HEK293 (cell line): ENCODE data around the gene TRIM75.
"Not testable (repeated sequence)": the region's sequence is repeated elsewhere in the genome, so short reads cannot be mapped to it uniquely, and the experiment has no call there.

Experiments used
- CTCF ChIA-PET: fragments of 350-600 bp; formaldehyde crosslinking; extraction: SDS; loops from one replicate; lab custom pipeline; 2021; ENCODE audit warnings: antibody characterized with exemption; lab: Yijun Ruan, JAX
- POLR2A ChIA-PET: fragments of 300-600 bp; formaldehyde crosslinking; extraction: SDS; loops from one replicate; lab custom pipeline; 2020; ENCODE audit warnings: antibody characterized with exemption, inconsistent platforms; lab: Yijun Ruan, JAX
- H3K27ac ChIP-seq: fragments of 200-500 bp; sonication (Bioruptor generic); 2 replicates; pipeline ENCODE4 v1.5.1; 2014; ENCODE audit warnings: low read depth, low read length, control low read depth, inconsistent platforms; ENCODE audit errors: extremely low read depth
- H3K36me3 ChIP-seq, 2 experiments: fragments of 200-500 bp in 1 of 2; sonication (Bioruptor generic) in 1 of 2; 1 replicate in 1 of 2; 2 replicates in 1 of 2; pipeline ENCODE4 v1.5.1; 2014 to 2017; ENCODE audit warnings: inconsistent platforms in 2 of 2, low read length in 2 of 2; ENCODE audit not compliant: control insufficient read depth in 2 of 2, insufficient read depth in 1 of 2
- H3K4me1 ChIP-seq: fragments of 200-500 bp; sonication (Bioruptor generic); 2 replicates; pipeline ENCODE4 v1.5.1; 2014; ENCODE audit warnings: mild to moderate bottlenecking, low read length, inconsistent platforms; ENCODE audit not compliant: control insufficient read depth, insufficient read depth
- H3K4me3 ChIP-seq: 2 replicates; pipeline ENCODE4 v1.5.1; 2011; ENCODE audit warnings: low read depth, mild to moderate bottlenecking, control low read depth, low read length, moderate library complexity
- H3K9me3 ChIP-seq: fragments of 200-500 bp; sonication (Bioruptor generic); 2 replicates; pipeline ENCODE4 v1.5.1; 2014; ENCODE audit warnings: low read depth, low read length, inconsistent platforms; ENCODE audit not compliant: control insufficient read depth, insufficient read depth
- FEZF1 ChIP-seq: fragments of 450-650 bp; formaldehyde crosslinking; IDR thresholded peaks from 2 replicates; pipeline ENCODE4 v1.5.1; 2016; ENCODE audit warnings: missing biosample characterization, missing genetic modification characterization
- GFI1B ChIP-seq: fragments of 450-650 bp; formaldehyde crosslinking; IDR thresholded peaks from 2 replicates; pipeline ENCODE4 v1.5.1; 2016; ENCODE audit warnings: missing biosample characterization, missing genetic modification characterization
- GLIS2 ChIP-seq: fragments of 450-650 bp; formaldehyde crosslinking; IDR thresholded peaks from 2 replicates; pipeline ENCODE4 v1.5.1; 2016; ENCODE audit warnings: missing biosample characterization, missing genetic modification characterization
- HOXD13 ChIP-seq: sonication (generic); formaldehyde crosslinking; IDR thresholded peaks from 2 replicates; pipeline ENCODE4 v1.8.0; 2022; ENCODE audit warnings: missing genetic modification reagents, borderline replicate concordance
- KLF10 ChIP-seq: fragments of 450-650 bp; IDR thresholded peaks from 2 replicates; pipeline ENCODE4 v1.5.1; 2018; ENCODE audit warnings: missing biosample characterization, mild to moderate bottlenecking, missing genetic modification characterization
- MYNN ChIP-seq: fragments of 450-650 bp; formaldehyde crosslinking; IDR thresholded peaks from 2 replicates; pipeline ENCODE4 v1.5.1; 2016; ENCODE audit warnings: missing biosample characterization, missing genetic modification characterization, borderline replicate concordance
- PRDM4 ChIP-seq: fragments of 450-650 bp; formaldehyde crosslinking; IDR thresholded peaks from 2 replicates; pipeline ENCODE4 v1.5.1; 2017; ENCODE audit warnings: missing biosample characterization, missing genetic modification characterization
- SALL2 ChIP-seq: fragments of 450-650 bp; formaldehyde crosslinking; IDR thresholded peaks from 2 replicates; pipeline ENCODE4 v1.5.0; 2017; ENCODE audit warnings: missing biosample characterization, mild to moderate bottlenecking, missing genetic modification characterization, borderline replicate concordance
- YY2 ChIP-seq: fragments of 450-650 bp; formaldehyde crosslinking; IDR thresholded peaks from 2 replicates; pipeline ENCODE4 v1.5.1; 2016; ENCODE audit warnings: missing biosample characterization, missing genetic modification characterization
- ZBTB48 ChIP-seq: fragments of 450-650 bp; formaldehyde crosslinking; IDR thresholded peaks from 2 replicates; pipeline ENCODE4 v1.5.1; 2016; ENCODE audit warnings: missing biosample characterization, missing genetic modification characterization
- ZNF221 ChIP-seq: fragments of 450-650 bp; formaldehyde crosslinking; IDR thresholded peaks from 2 replicates; pipeline ENCODE4 v1.5.1; 2017; ENCODE audit warnings: missing biosample characterization, missing genetic modification characterization, borderline replicate concordance
- ZNF24 ChIP-seq: fragments of 450-650 bp; formaldehyde crosslinking; IDR thresholded peaks from 2 replicates; pipeline ENCODE4 v1.5.1; 2016; ENCODE audit warnings: missing biosample characterization, missing genetic modification characterization
- ZNF26 ChIP-seq: fragments of 450-650 bp; formaldehyde crosslinking; IDR thresholded peaks from 2 replicates; pipeline ENCODE4 v1.5.1; 2016; ENCODE audit warnings: missing biosample characterization, missing genetic modification characterization
- ZNF266 ChIP-seq: fragments of 450-650 bp; formaldehyde crosslinking; IDR thresholded peaks from 2 replicates; pipeline ENCODE4 v1.5.1; 2016; ENCODE audit warnings: missing biosample characterization, missing genetic modification characterization, low read depth
- ZNF362 ChIP-seq: fragments of 450-650 bp; formaldehyde crosslinking; IDR thresholded peaks from 2 replicates; pipeline ENCODE4 v1.5.1; 2016; ENCODE audit warnings: missing biosample characterization, missing genetic modification characterization
- ZNF366 ChIP-seq: fragments of 450-650 bp; formaldehyde crosslinking; conservative IDR thresholded peaks from 2 replicates; pipeline ENCODE4 v1.5.1; 2016; ENCODE audit warnings: missing biosample characterization, missing genetic modification characterization
- ZNF488 ChIP-seq: fragments of 450-650 bp; formaldehyde crosslinking; IDR thresholded peaks from 2 replicates; pipeline ENCODE4 v1.5.1; 2016; ENCODE audit warnings: missing biosample characterization, missing genetic modification characterization
- ZNF529 ChIP-seq: fragments of 450-650 bp; formaldehyde crosslinking; IDR thresholded peaks from 2 replicates; pipeline ENCODE4 v1.5.1; 2017; ENCODE audit warnings: missing genetic modification characterization, missing biosample characterization; ENCODE audit not compliant: insufficient replicate concordance
- ZNF664 ChIP-seq: fragments of 450-650 bp; formaldehyde crosslinking; IDR thresholded peaks from 2 replicates; pipeline ENCODE4 v1.5.1; 2016; ENCODE audit warnings: missing biosample characterization, missing genetic modification characterization

TRIM75 gene

GRCh38 chr4:165016971-165017370 lies 36.7 kb upstream of the TRIM75 start (continued):
- TF ChIP-seq ZNF488 (tag by site-specific recombination) = no peak

GRCh38 chr4:165019995-165020394 lies 33.7 kb upstream of the TRIM75 start:
- H3K4me3 ChIP-seq, H3K9me3 ChIP-seq, H3K4me1 ChIP-seq, POLR2A ChIA-PET, H3K36me3 ChIP-seq, H3K27ac ChIP-seq, CTCF ChIA-PET: not testable (repeated sequence)

GRCh38 chr4:165025782-165026181 lies 27.9 kb upstream of the TRIM75 start:
- H3K4me1 ChIP-seq, CTCF ChIA-PET, H3K4me3 ChIP-seq, H3K36me3 ChIP-seq, H3K27ac ChIP-seq, H3K9me3 ChIP-seq, POLR2A ChIA-PET: not testable (repeated sequence)

GRCh38 chr4:165027762-165028402 lies 25.8 kb upstream of the TRIM75 start:
- H3K9me3 ChIP-seq = no peaks in the 10 kb centered on the region
- H3K36me3 ChIP-seq = no peaks in the 10 kb centered on the region
- no peaks in the 10 kb centered on the region for H3K4me1 ChIP-seq
- no peak overlapping the region for H3K4me3 ChIP-seq
- H3K27ac ChIP-seq = no peak overlapping the region
- CTCF ChIA-PET = no interaction called here
- TF ChIP-seq GFI1B (tag by site-specific recombination) (no peak), KLF10 (tag by site-specific recombination) (no peak)
- POLR2A ChIA-PET = no interaction called here

- Histone ChIP-seq H3K36me3 (no peaks in the 10 kb centered on the region), H3K27ac (no peak within 1 kb of the TSS), H3K4me1 (no peaks in the 10 kb centered on the region), H3K9me3 (no peaks in the 10 kb centered on the region), H3K4me3 (no peak within 1 kb of the TSS)
- ChIA-PET CTCF (no interaction called here), POLR2A (no interaction called here)
- TF ChIP-seq ZBTB48 (tag by site-specific recombination) = no peak
- TF ChIP-seq PRDM4 (tag by site-specific recombination) = no peak
- TF ChIP-seq MYNN (tag by site-specific recombination) = no peak
- no peak for TF ChIP-seq FEZF1 (tag by site-specific recombination)
- TF ChIP-seq ZNF362 (tag by site-specific recombination) = no peak
- TF ChIP-seq ZNF266 (tag by site-specific recombination) = no peak
- TF ChIP-seq ZNF664 = no peak
- no peak for TF ChIP-seq GLIS2 (tag by site-specific recombination)
- TF ChIP-seq ZNF26 (tag by site-specific recombination) = no peak
- no peak for TF ChIP-seq ZNF221
- TF ChIP-seq ZNF366 (tag by site-specific recombination) = no peak
- no peak for TF ChIP-seq YY2
- no peak for TF ChIP-seq ZNF24
- TF ChIP-seq ZNF529 (tag by site-specific recombination) = no peak
- TF ChIP-seq SALL2 (tag by site-specific recombination) = no peak
- TF ChIP-seq HOXD13 (CRISPR knock-in tag) = no peak
Measured at GRCh38 chr4:165031436-165032211, 22.0 kb upstream of the TRIM75 start, which contains the start of gene TRIM60. TSS of gene TRIM60 (plus strand) at chr4:165031999. CDS start at chr4:165040073, 8,074 bp downstream.
